ENCODE measurements around the gene RAB28.

RAB28 gene

DNA sequence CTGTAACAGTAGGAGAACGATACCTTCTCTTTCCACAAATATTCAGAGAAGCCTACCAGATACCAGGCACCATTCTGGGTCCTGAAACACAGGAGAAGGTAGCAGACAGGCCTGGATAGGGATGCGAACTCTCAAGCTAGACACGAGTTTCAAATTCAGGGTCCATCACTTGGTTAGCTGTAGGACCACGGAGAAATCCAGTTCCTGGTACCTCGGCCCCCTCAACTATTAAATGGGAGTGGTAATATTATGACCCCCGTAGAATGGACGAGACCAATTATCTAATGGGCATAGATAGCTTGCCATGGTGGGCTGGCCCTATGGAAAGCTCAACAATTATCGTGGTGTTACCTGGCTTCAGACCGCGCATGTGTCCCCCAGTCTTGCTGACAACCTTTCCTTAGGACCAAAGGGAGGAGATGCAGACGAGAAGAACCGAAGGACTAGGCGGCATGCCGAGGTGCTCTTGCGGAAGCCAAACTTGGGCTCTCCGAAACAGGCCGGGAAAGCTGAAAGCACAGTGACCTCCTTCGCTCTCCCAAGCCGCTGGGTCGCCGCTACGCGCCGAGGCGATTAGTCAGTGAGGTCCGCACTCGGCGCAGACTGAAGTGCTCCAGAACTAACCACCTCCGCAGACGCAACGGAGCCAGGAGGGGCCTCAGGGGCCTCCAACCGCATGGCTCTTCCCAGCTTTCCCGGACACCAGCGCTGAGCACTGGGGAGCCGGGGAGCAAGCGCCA lies 40.5 kb upstream of the RAB28 start:
- Histone ChIP-seq H2AFZ (ENCODE audit: low read length, unreplicated experiment) (no peak overlapping the region), H3K36me3 (ENCODE audit: insufficient read depth, low read length) (no peaks in the 10 kb centered on the region), H3K4me1 (ENCODE audit: control insufficient read depth, insufficient read depth, low read length, unreplicated experiment) (peaks cover 6% of the 10 kb centered on the region), H3K4me3 (ENCODE audit: low read depth, low read length) (0 out of 2 replicates have a peak overlapping the region, but pooled peaks have one; percentile 6), H3K79me2 (ENCODE audit: control insufficient read depth, insufficient read depth, low read length, unreplicated experiment) (no peaks in the 10 kb centered on the region), H3K27me3 (ENCODE audit: insufficient read depth, low read length) (peaks cover 88% of the 10 kb centered on the region), H3K27ac (ENCODE audit: low read depth, low read length) (no peak overlapping the region)

DNA sequence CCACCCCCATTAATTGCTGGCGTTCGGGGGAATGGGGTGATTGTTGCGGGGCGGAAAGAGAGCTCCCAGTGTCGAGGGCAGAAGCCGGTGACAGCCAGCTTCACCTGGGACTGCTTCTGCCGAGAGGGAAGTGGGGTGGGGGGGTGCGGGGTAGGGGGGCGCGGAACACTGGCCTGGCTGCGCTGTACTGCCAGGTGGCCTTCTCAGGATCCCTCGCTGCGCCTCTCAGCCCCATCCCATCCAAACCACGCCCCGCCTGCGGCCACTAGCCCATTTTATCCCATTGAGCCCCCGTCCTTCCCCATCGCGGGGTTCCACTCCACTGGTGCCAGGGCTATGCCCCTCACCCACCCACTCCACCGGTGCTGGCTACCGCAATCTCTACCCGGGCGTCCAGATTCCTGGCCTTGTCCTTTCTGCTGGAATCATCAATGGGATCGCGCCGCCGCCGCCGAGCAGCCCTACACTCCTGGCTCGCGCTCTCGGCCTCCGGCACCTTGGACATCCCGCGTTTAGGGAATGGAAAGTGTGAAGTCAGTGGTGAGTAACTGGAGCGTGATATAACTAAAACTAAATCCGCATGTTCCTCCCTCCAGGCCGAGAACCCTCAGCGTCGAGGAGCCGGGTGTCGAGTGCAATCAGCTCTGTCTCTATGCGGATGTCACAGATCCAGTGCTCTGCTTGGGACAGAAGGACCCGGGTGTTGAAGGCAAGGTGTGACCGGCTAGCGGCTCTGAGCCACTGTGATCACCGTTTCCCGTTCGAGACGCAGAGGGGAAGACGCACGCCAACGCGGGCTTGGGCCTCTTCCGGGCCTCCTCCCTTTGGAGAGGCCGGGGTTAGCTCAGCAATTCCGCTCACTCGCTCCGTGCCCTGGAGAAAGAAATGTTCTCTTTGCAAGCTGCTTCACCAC lies 39.7 kb upstream of the RAB28 start:
- Histone ChIP-seq H3K36me3 (ENCODE audit: insufficient read depth, low read length) (no peaks in the 10 kb centered on the region), H3K4me3 (ENCODE audit: low read depth, low read length) (no peak overlapping the region), H3K27ac (ENCODE audit: low read depth, low read length) (no peak overlapping the region), H3K79me2 (ENCODE audit: control insufficient read depth, insufficient read depth, low read length, unreplicated experiment) (no peaks in the 10 kb centered on the region), H3K27me3 (ENCODE audit: insufficient read depth, low read length) (peaks cover 80% of the 10 kb centered on the region), H3K4me1 (ENCODE audit: control insufficient read depth, insufficient read depth, low read length, unreplicated experiment) (peaks cover 6% of the 10 kb centered on the region), H2AFZ (ENCODE audit: low read length, unreplicated experiment) (no peak overlapping the region)

GRCh38 chr4:13523105-13523477 lies 39.0 kb upstream of the RAB28 start:
- H3K27ac ChIP-seq (ENCODE audit: low read depth, low read length): no peak overlapping the region
- H3K36me3 ChIP-seq (ENCODE audit: insufficient read depth, low read length): no peaks in the 10 kb centered on the region
- no peaks in the 10 kb centered on the region for H3K79me2 ChIP-seq (ENCODE audit: control insufficient read depth, insufficient read depth, low read length, unreplicated experiment)
- H3K27me3 ChIP-seq (ENCODE audit: insufficient read depth, low read length): peaks cover 73% of the 10 kb centered on the region
- no peak overlapping the region for H2AFZ ChIP-seq (ENCODE audit: low read length, unreplicated experiment)
- H3K4me1 ChIP-seq (ENCODE audit: control insufficient read depth, insufficient read depth, low read length, unreplicated experiment): peaks cover 2% of the 10 kb centered on the region
- no peak overlapping the region for H3K4me3 ChIP-seq (ENCODE audit: low read depth, low read length)

GRCh38 chr4:13522282-13523104 lies 38.4 kb upstream of the RAB28 start:
- H3K27me3 ChIP-seq (ENCODE audit: insufficient read depth, low read length): peaks cover 67% of the 10 kb centered on the region
- H2AFZ ChIP-seq (ENCODE audit: low read length, unreplicated experiment): no peak overlapping the region
- H3K79me2 ChIP-seq (ENCODE audit: control insufficient read depth, insufficient read depth, low read length, unreplicated experiment): no peaks in the 10 kb centered on the region
- H3K27ac ChIP-seq (ENCODE audit: low read depth, low read length): no peak overlapping the region
- H3K4me3 ChIP-seq (ENCODE audit: low read depth, low read length): no peak overlapping the region
- H3K36me3 ChIP-seq (ENCODE audit: insufficient read depth, low read length): no peaks in the 10 kb centered on the region
- H3K4me1 ChIP-seq (ENCODE audit: control insufficient read depth, insufficient read depth, low read length, unreplicated experiment): no peaks in the 10 kb centered on the region

- Histone ChIP-seq H3K36me3 (ENCODE audit: insufficient read depth, low read length) (no peaks in the 10 kb centered on the region), H3K27me3 (ENCODE audit: insufficient read depth, low read length) (peaks cover 59% of the 10 kb centered on the region), H3K4me1 (ENCODE audit: control insufficient read depth, insufficient read depth, low read length, unreplicated experiment) (no peaks in the 10 kb centered on the region), H3K79me2 (ENCODE audit: control insufficient read depth, insufficient read depth, low read length, unreplicated experiment) (no peaks in the 10 kb centered on the region), H2AFZ (ENCODE audit: low read length, unreplicated experiment) (no peak overlapping the region), H3K27ac (ENCODE audit: low read depth, low read length) (no peak overlapping the region), H3K4me3 (ENCODE audit: low read depth, low read length) (no peak overlapping the region)
Observed at GRCh38 chr4:13521047-13521446, 36.9 kb upstream of the RAB28 start.

GRCh38 chr4:13516315-13516860 lies 32.2 kb upstream of the RAB28 start:
- Histone ChIP-seq H2AFZ (ENCODE audit: low read length, unreplicated experiment) (no peak overlapping the region), H3K4me3 (ENCODE audit: low read depth, low read length) (no peak overlapping the region), H3K4me1 (ENCODE audit: control insufficient read depth, insufficient read depth, low read length, unreplicated experiment) (no peaks in the 10 kb centered on the region), H3K79me2 (ENCODE audit: control insufficient read depth, insufficient read depth, low read length, unreplicated experiment) (no peaks in the 10 kb centered on the region), H3K27me3 (ENCODE audit: insufficient read depth, low read length) (peaks cover 38% of the 10 kb centered on the region), H3K27ac (ENCODE audit: low read depth, low read length) (no peak overlapping the region), H3K36me3 (ENCODE audit: insufficient read depth, low read length) (no peaks in the 10 kb centered on the region)

GRCh38 chr4:13515268-13515667 lies 31.1 kb upstream of the RAB28 start:
- no peaks in the 10 kb centered on the region for H3K4me1 ChIP-seq (ENCODE audit: control insufficient read depth, insufficient read depth, low read length, unreplicated experiment)
- no peaks in the 10 kb centered on the region for H3K36me3 ChIP-seq (ENCODE audit: insufficient read depth, low read length)
- peaks cover 34% of the 10 kb centered on the region for H3K27me3 ChIP-seq (ENCODE audit: insufficient read depth, low read length)
- no peaks in the 10 kb centered on the region for H3K79me2 ChIP-seq (ENCODE audit: control insufficient read depth, insufficient read depth, low read length, unreplicated experiment)
- no peak overlapping the region for H3K4me3 ChIP-seq (ENCODE audit: low read depth, low read length)
- no peak overlapping the region for H3K27ac ChIP-seq (ENCODE audit: low read depth, low read length)
- no peak overlapping the region for H2AFZ ChIP-seq (ENCODE audit: low read length, unreplicated experiment)

DNA sequence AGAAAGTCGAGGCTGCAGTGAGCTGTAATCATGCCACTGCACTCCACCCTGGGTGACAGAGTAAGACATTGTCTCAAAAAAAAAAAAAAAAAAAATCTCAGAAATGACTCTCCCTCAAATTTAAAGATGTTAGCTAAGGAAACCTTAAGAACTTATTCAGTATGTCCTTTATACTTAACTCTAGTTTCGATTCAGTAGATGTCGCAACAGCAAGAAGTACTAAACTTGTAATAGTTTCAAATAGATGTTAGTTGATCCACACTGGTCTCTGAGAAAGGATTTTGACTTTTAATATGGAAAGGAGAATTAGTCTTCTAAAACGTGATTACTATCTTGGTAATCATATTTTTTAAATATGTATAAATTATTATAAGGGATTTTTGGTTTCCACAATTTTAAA lies 30.6 kb upstream of the RAB28 start:
- Histone ChIP-seq H3K27ac (ENCODE audit: low read depth, low read length) (no peak overlapping the region), H3K4me1 (ENCODE audit: control insufficient read depth, insufficient read depth, low read length, unreplicated experiment) (no peaks in the 10 kb centered on the region), H3K27me3 (ENCODE audit: insufficient read depth, low read length) (peaks cover 32% of the 10 kb centered on the region), H3K79me2 (ENCODE audit: control insufficient read depth, insufficient read depth, low read length, unreplicated experiment) (no peaks in the 10 kb centered on the region), H3K4me3 (ENCODE audit: low read depth, low read length) (no peak overlapping the region), H2AFZ (ENCODE audit: low read length, unreplicated experiment) (no peak overlapping the region), H3K36me3 (ENCODE audit: insufficient read depth, low read length) (no peaks in the 10 kb centered on the region)

GRCh38 chr4:13511101-13511500 lies 27.0 kb upstream of the RAB28 start:
- Histone ChIP-seq H3K27me3 (ENCODE audit: insufficient read depth, low read length) (peaks cover 32% of the 10 kb centered on the region), H3K4me1 (ENCODE audit: control insufficient read depth, insufficient read depth, low read length, unreplicated experiment) (no peaks in the 10 kb centered on the region), H3K27ac (ENCODE audit: low read depth, low read length) (no peak overlapping the region), H3K4me3 (ENCODE audit: low read depth, low read length) (no peak overlapping the region), H3K79me2 (ENCODE audit: control insufficient read depth, insufficient read depth, low read length, unreplicated experiment) (no peaks in the 10 kb centered on the region), H2AFZ (ENCODE audit: low read length, unreplicated experiment) (no peak overlapping the region), H3K36me3 (ENCODE audit: insufficient read depth, low read length) (no peaks in the 10 kb centered on the region)

GRCh38 chr4:13509442-13509841 lies 25.3 kb upstream of the RAB28 start:
- H3K79me2 ChIP-seq (ENCODE audit: control insufficient read depth, insufficient read depth, low read length, unreplicated experiment): no peaks in the 10 kb centered on the region
- H3K4me1 ChIP-seq (ENCODE audit: control insufficient read depth, insufficient read depth, low read length, unreplicated experiment): no peaks in the 10 kb centered on the region
- H3K27ac ChIP-seq (ENCODE audit: low read depth, low read length): no peak overlapping the region
- H3K36me3 ChIP-seq (ENCODE audit: insufficient read depth, low read length): no peaks in the 10 kb centered on the region
- H3K4me3 ChIP-seq (ENCODE audit: low read depth, low read length): no peak overlapping the region
- peaks cover 29% of the 10 kb centered on the region for H3K27me3 ChIP-seq (ENCODE audit: insufficient read depth, low read length)
- no peak overlapping the region for H2AFZ ChIP-seq (ENCODE audit: low read length, unreplicated experiment)

All from ACC112 (cell line).